Stimulated activated CD8-positive, alpha-beta memory T cell treated with anti-CD3 and anti-CD28 coated beads, Interleukin-2, amount 100 ng/mL, for 1 hour (primary cell): ENCODE measurements around the gene NANOS2.

Source experiments
- DNase-seq, 2 donors: peaks; one replicate each; pipeline ENCODE4 v3.0.0-alpha.2; 2020; ENCODE audit warnings: low read depth in 2 of 2

Gene NANOS2

GRCh38 chr19:45913874-45914830, at the start of gene NANOS2:
Gene NANOS2, minus strand, starts transcription at chr19:45914778. Its CDS starts 85 bp downstream, at chr19:45914693.
- no peak for DNase-seq

- no peak for DNase-seq
These were observed 47.4 kb upstream of the NANOS2 start for GRCh38 chr19:45962021-45962420.

DNA sequence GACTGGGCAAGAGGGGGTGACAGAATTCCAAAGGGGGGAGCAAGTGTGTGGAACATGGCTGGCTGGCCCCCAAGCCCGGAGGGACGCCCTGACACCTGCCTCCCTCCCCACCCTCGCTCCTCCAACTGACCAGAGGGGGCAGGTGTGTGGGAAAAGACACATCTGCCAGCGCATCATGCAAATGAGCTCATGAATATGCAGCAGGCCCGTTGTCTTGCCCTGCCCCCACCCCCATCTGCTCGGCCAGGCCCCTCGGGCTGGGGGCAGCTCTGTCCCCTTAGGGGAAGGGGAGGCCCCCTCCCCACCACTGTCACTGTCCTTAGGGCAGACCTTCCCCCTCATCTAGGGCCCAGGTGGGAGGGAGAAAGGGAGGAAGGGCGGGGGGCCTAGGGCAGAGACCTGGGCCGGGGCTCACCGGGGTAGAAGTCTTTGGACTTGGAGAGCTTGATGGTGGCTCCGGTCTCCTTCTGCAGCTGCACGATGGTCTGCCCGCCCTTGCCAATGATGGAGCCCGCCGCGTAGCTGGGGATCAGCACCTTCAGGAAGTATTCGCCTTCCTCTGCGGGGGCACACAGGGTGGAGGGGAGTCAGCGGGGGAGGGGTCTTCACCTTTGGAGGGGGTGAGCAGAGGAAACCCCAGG, 46.1 kb upstream of the NANOS2 start:
- DNase-seq: no peak

DNA sequence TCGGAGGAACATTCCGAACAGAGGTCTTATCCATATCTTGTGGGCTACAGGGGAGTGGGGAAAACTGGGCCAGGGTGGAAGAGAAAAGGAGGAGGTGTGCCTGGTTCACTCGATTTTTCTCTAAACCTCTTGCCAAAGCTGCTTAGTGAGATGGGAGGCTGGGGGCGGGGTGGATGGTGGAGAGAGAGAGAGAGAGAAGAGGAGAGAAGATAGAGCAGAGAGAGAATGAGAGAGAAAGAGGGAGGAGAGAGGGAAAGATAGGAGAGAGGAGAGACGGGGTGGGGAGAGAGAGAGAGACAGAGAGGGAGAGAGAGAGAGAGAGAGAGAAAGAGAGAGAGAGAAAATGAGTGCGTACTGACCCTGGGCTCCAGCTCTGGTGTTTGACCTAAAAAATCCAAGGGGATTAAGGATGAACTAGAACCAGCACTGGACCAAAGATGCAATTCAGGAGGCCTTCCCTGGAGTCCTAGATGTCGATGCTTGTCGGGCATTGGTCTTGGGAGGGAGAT, 45.0 kb upstream of the NANOS2 start:
- DNase-seq: no peak

- DNase-seq: no peak
These were observed 44.4 kb upstream of the NANOS2 start for GRCh38 chr19:45958769-45959516.

- DNase-seq: no peak
These were observed 43.7 kb upstream of the NANOS2 start for GRCh38 chr19:45958320-45958719.

DNA sequence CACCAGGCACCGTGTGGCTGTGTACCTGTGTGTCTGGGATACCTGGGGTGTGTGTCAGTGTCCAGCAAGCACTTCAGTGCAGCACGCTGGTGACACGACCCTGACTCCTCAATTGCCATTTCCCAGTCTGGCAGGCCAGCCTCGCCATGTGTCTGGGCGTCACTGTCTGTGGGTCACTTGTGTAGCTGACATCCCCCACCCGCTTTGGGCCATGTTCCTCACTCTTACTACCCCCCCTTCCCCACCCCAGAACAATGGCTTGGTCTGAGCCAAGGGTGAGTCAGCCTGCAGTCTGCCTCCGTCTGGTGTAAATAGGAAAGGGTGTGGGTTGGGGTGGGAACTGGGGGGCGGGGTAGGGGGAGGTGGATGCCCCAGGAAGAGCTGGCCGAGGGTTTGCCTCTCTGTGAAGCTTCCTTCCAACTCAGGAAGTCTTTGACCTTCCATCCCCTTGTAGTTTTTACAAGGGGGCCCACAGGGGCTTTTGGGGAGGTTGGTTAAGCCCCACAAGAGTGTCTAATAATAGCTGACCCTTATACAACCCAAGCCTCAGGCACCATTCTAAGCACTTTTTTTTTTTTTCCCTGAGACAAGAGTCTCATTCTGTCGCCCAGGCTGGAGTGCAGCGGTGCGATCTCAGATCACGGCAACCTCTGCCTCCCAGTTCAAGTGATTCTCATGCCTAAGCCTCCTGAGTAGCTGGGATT, 41.5 kb upstream of the NANOS2 start:
- no peak for DNase-seq

- DNase-seq: no peak
These were observed 39.6 kb upstream of the NANOS2 start for GRCh38 chr19:45954156-45954555.

DNA sequence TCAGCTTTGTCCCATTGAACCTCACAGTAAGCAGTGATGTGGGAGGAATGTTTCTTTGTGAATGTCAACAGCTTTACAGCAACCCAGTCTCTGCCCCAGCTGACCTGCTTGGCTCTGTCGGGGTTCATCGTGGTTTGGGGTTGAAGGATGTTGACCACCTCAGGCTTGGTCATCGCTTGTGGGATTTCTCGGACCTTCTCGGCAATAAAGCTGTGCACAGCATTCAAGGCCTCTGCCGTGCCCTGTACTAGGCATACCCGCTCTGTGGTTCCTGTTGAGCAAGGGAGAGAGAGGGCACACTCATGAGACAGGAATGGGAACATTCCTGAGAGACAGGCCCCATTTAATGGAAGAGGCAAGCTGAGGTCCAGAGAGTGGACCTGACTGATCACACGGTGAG, 39.1 kb upstream of the NANOS2 start:
- no peak for DNase-seq

DNA sequence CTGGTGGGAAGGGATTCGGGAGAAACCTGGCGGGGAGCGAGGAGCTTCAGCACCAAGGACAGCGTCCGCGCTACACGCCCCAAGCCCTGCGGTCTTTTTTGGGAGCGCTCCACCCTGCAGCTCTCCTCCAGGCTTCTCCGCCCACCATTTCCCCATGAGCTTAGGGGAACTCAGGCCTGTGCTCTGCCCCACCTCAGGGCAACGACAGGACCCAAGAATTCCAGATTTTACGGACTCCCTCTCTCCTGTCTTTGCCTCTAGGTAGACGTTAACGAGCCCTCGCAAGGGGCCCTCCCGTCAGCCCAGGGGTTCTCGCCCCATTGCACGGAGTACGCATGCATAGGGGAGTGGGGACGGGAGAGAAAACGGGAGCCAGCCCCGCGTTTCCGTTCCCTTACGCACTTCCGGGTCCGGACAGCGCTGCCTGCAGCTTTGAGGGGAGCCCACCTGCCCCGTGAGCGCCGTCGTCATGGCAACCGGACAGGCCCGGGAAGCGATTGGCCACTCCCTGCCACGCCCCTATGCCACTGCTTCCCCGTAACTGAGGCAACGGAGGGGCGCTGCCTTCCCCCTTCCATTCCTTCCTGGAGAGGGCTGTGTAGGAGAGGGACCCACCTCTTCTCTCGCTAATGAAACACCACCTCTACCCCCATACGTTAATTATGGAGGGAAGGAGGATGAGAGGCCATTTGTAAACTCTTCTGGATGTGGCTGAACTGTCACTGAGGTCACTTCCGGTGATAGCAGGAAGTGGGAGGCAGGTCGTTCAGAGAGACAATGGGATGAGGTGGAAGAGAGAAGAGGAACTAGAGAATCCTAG, 38.3 kb upstream of the NANOS2 start:
- DNase-seq: peak; percentile 12 to 15

DNA sequence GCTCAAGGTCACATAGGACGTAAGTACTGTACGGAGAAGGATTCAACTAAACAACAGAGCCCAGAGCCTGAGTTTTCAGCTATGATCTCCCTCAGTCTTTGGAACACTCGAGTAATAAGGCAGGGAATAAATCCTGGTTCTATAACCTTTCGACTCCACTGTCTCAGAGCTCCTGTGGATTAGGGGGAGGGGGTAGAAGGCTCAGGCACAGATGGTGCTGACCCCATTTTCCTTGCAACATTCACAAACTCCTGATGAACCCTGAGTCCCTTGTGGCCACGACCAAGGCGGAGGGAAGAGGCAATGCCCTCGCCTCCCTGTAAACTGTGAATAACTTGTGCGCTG, 37.7 kb upstream of the NANOS2 start:
- DNase-seq: no peak

GRCh38 chr19:45947926-45948325, 33.3 kb upstream of the NANOS2 start:
- DNase-seq: no peak

DNA sequence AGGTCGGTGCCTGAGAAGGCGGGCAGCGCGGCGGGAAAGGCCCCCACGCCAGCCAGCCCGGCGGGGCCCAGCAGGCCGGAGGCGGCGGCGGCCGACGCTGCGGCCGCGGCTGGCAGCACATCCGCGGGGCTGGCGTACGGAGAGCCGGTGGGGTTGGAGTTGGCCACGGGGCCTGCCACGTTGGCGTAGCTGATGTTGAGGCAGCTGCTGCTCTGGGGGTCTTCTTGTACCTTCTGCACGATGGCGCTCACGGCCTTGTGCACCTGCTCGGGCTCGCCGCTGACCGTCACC, 25.9 kb upstream of the NANOS2 start:
- DNase-seq: no peak

GRCh38 chr19:45939792-45940514, 25.4 kb upstream of the NANOS2 start:
- DNase-seq: no peak

GRCh38 chr19:45938733-45939319, 24.2 kb upstream of the NANOS2 start:
- no peak for DNase-seq

DNA sequence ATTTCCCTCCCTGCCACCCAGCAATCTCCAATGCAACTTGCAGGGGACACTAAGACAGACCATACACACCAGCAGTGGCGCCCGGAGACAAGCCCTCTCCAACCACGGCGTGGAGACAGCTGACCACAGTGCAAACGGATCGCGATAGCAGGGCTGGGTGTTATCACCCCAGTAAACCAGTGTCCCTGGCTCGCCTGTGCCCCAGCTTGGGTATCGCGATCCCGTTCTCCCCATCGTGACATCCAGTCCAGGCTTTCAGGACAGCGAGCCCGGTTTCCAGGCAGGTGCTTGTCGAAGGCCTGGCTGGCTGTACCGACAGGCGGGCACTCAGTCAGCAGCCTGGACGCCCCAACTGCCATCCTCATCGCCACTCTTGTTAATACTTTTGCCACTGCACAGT, 20.7 kb upstream of the NANOS2 start:
- DNase-seq: no peak

- DNase-seq: no peak
These were observed 20.1 kb upstream of the NANOS2 start for GRCh38 chr19:45934551-45935230.

GRCh38 chr19:45933759-45934158, 19.2 kb upstream of the NANOS2 start:
- no peak for DNase-seq

DNA sequence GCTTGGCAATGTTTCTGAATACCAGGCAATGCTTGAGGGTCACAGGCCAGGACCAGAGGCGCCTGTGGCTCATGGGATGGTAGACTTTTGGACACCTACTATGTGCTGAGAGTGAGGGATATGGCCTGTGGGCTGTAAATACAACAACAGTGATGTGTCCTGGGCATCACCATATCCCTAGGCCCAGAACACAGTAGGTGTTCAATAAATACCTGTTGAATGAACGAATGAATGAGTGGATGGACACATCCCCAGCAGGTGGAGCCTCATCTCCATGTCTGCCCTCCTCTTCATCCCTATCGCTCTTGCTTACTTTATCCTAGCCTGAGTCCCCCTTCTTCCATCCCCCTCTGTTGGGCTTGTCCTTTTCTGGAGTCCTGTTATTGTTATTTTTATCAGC, 16.5 kb upstream of the NANOS2 start:
- no peak for DNase-seq
